ENCODE measurements around the gene APOBEC3A. TPM values are rescaled to one million over a fixed set of nuclear protein-coding genes. Genes with fewer than 3 reads are reported as not detected.

The APOBEC3A gene
- total RNA-seq, result not detected in 2 replicates

- no peak for DNase-seq (ENCODE audit: low read depth)
- TF ChIP-seq, protein P1, sequence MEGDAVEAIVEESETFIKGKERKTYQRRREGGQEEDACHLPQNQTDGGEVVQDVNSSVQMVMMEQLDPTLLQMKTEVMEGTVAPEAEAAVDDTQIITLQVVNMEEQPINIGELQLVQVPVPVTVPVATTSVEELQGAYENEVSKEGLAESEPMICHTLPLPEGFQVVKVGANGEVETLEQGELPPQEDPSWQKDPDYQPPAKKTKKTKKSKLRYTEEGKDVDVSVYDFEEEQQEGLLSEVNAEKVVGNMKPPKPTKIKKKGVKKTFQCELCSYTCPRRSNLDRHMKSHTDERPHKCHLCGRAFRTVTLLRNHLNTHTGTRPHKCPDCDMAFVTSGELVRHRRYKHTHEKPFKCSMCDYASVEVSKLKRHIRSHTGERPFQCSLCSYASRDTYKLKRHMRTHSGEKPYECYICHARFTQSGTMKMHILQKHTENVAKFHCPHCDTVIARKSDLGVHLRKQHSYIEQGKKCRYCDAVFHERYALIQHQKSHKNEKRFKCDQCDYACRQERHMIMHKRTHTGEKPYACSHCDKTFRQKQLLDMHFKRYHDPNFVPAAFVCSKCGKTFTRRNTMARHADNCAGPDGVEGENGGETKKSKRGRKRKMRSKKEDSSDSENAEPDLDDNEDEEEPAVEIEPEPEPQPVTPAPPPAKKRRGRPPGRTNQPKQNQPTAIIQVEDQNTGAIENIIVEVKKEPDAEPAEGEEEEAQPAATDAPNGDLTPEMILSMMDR (IDR thresholded peaks at IDR 0.05; ENCODE audit: insufficient read depth, low read depth, low read length), result no peak
Measured at GRCh38 chr22:38957046-38957770, at the start of gene APOBEC3A. Gene APOBEC3A, plus strand, starts transcription at chr22:38957609. Its CDS starts 83 bp downstream, at chr22:38957692.

GRCh38 chr22:38907767-38908166 is 49.6 kb upstream of the APOBEC3A start:
- no peak overlapping the region for H3K4me3 ChIP-seq (ENCODE audit: low read depth, low read length)
- TF ChIP-seq, protein P1 (IDR thresholded peaks at IDR 0.05; ENCODE audit: insufficient read depth, low read depth, low read length), result no peak
- no peak for DNase-seq (ENCODE audit: low read depth)

More at GRCh38 chr22:38957046-38957770, at the start of gene APOBEC3A:
- H3K4me3 ChIP-seq (ENCODE audit: low read depth, low read length), result no peak within 1 kb of the TSS

DNA sequence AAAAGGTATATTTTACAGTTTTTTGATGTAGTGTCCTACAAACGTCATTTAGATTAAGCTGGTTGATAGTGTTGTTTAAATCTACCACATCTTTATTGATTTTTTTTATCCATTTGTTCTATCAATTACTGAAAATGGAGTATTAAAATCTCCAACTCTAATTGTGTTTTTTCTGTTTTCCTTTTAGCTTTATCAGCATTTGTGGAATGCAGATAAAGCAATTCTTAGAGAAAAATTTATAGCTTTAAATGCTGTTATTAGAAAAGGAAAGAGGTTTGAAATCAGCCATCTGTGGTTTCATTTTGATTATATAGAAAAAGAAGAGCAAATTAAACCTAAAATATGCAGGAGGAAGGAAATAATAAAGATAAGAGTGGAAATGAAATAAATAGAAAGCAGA is 46.0 kb upstream of the APOBEC3A start:
- H3K4me3 ChIP-seq (ENCODE audit: low read depth, low read length), result no peak overlapping the region
- TF ChIP-seq, protein P1 (IDR thresholded peaks at IDR 0.05; ENCODE audit: insufficient read depth, low read depth, low read length), result no peak
- DNase-seq (ENCODE audit: low read depth), result no peak

DNA sequence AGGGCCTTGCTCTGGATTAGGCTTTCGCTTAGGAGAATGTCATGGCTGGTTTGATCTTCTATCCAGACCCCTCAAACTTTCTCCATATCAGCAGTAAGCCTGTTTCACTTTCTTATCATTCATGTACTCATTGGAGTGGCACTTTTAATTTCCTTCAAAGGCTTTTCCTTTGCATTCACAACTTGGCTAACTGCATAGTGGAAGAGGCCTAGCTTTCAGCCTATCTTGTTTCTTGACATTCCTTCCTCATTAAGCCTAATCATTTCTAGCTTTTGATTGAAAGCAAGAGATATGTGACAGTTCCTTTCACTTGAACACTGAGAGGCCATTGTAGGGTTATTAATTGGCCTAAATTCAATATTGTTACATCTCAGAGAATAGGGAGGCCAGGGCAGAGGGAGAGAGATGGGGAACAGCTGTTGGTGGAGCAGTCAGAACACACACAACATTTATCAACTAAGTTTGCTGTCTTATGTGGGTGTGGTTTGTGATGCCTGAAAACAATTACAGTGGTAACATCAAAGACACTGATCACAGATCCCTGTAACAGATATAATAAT is 37.7 kb upstream of the APOBEC3A start:
- TF ChIP-seq, protein P1 (IDR thresholded peaks at IDR 0.05; ENCODE audit: insufficient read depth, low read depth, low read length), result no peak
- DNase-seq (ENCODE audit: low read depth), result no peak
- no peak overlapping the region for H3K4me3 ChIP-seq (ENCODE audit: low read depth, low read length)

GRCh38 chr22:38921120-38921519 is 36.3 kb upstream of the APOBEC3A start:
- TF ChIP-seq, protein P1 (IDR thresholded peaks at IDR 0.05; ENCODE audit: insufficient read depth, low read depth, low read length), result no peak
- no peak overlapping the region for H3K4me3 ChIP-seq (ENCODE audit: low read depth, low read length)
- no peak for DNase-seq (ENCODE audit: low read depth)

DNA sequence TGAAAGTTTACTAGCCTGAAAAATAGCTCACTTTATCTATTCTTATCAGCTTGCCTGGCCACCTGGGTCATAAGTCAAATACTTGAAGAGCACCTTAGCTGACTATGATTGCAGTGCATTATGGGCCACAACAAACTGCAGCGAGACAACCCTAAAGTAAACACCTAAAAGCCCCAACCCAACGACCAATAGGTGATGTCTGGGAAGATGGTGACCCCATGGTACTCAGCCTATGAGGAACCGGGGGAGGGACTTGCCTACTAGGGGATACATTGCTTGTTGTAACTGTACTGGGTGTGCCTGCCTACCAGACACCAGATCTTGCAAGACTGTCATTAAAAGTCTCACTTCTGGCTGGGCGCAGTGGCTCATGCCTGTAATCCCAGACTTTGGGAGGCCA is 35.6 kb upstream of the APOBEC3A start:
- DNase-seq (ENCODE audit: low read depth), result no peak
- TF ChIP-seq, protein P1 (IDR thresholded peaks at IDR 0.05; ENCODE audit: insufficient read depth, low read depth, low read length), result no peak
- no peak overlapping the region for H3K4me3 ChIP-seq (ENCODE audit: low read depth, low read length)

Measured in fibroblast of villous mesenchyme (primary cell).